ENCODE measurements around the gene RAD50.

RAD50 gene

GRCh38 chr5:132637241-132637640 is 80.5 kb downstream of the RAD50 start:
- DNase-seq = no peak

DNA sequence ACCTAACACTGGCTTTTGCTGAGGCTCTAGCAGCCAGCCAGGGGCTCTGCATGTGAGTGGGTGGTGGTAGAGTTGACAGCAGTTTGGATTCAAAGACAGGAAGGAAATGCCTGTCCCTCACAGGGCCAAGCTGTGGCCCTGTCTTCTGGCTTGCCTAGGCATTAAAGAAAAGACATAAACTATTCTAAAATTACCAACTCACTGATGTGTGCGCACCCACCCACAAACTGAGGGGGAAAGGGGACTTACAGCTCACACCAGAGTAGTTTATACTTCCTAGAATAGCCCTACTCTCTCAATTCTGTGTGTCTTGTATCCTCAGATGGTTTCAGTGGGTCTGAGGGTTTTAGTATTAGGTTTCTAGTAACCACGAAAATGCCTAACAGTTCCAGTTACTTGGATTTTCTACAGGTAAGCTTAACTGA is 82.9 kb downstream of the RAD50 start:
- DNase-seq = no peak

- no peak for DNase-seq
Measured at GRCh38 chr5:132640613-132641012, 83.8 kb downstream of the RAD50 start.

DNA sequence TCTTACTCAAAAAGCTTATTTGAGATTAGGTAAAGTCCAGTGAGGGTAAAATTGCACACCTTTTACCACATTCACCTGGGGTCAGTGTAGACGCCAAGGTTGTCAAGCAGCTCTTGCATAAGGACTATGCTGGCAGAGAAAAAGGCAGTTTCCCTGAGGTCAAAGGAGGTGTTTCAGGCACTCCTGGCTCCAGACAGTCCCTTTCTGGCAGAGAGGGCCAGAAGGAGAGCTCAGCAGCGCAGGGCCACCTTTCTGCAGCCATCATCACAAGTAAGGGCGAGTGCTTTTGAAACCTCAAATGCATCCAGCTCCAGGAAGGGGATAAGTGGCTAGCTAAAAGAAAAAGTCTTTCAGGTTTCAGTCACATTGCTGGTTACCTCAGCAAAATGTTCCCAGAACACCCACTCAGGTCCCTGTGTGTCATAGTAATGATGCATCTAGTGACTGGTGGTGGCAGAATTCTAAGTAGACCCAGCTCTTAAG is 84.5 kb downstream of the RAD50 start:
- DNase-seq = no peak

DNA sequence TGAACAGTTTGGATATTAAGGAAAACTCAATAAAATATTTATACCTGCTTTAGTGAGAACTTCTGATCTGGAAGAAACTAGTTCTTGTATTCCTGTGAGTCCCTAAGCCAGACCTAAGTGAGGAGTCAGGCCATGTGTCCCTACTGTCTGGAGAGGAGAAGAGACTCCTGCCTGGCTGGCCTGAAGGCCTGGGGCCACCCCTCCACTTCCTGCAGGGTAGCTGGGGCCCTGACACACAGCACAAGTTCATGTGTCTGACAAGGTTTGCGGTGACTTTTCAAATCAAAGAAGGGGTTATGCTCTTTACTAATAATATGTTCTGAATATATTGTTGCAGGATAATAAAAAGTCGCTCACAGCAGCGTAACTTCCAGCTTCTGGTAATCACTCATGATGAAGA is 85.1 kb downstream of the RAD50 start:
- no peak for DNase-seq

DNA sequence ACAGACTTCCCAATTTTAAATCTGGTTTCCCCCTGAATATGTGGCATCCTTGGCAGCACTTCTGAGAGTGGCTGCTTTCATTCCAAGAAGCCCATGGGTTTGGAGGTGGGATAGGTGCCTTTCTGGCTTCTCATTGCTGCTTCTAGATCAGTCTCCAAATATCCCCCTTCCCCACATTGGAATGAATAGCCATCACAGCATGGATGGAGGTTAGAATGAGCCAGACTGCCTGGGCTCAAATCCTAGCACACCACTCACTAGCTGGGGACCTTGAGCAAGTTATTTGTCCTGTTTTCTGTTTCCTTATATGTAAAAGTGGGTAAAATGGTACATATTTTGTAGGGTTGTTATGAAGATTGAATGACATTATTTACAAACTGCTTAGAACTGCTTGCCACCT is 87.4 kb downstream of the RAD50 start:
- no peak for DNase-seq

DNA sequence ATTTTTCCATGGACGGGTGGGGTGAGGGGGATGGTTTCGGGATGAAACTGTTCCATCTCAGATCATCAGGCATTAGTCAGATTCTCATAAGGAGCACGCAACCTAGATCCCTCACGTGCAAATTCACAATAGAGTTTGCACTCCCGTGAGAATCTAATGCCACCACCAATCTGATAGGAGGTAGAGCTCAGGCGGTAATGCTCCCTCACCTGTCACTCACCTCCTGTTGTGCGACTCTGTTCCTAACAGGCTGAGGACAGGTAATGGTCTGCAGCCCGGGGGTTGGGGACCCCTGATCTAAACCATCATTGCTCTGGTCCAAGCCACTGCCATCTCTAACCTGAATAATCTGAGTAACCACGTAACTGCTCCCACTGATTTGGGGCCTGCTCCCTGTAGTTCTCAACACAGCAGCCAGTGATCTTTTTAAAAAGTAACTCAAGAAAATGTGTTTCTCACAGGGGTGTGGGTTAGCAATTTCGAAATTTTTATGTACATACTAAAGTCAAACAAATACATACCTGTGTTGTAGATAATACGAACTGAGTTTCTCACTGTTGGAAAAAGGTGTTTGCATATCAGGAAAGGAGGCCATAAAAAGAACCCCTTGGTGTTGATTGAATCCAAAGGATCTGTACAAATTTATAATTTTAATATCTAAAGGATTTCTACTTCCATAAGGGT is 89.9 kb downstream of the RAD50 start:
- DNase-seq = no peak

GRCh38 chr5:132647473-132647872 is 90.7 kb downstream of the RAD50 start:
- DNase-seq = no peak

GRCh38 chr5:132648355-132648754 is 91.6 kb downstream of the RAD50 start:
- no peak for DNase-seq

DNA sequence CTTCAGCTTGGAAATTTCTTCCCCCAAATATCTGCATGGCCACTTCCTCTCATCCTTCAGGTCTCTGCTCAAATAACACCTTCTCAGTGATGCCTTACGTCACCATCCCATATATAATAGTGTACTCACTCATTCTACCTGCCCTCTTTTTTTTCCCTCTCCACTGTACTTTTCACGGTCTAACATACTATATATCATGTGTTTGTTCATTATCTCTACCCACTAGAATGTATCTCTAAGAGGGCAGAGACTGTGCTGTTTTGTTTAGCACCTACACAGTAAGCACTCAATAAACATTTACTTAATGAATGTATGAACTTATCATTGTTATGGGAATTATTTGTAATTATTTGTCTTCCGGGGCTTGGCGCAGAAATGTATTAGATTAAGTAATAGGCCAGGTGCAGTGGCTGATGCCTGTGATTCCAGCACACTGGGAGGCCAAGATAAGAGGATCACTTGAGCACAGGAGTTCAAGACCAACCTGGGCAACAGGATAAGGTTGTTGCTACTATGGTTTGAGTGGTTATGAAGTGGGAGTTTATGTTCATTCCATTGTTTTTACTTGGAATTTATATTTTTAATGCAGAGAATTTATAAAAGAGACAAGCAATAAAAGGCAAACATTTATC is 95.2 kb downstream of the RAD50 start:
- DNase-seq = no peak

DNA sequence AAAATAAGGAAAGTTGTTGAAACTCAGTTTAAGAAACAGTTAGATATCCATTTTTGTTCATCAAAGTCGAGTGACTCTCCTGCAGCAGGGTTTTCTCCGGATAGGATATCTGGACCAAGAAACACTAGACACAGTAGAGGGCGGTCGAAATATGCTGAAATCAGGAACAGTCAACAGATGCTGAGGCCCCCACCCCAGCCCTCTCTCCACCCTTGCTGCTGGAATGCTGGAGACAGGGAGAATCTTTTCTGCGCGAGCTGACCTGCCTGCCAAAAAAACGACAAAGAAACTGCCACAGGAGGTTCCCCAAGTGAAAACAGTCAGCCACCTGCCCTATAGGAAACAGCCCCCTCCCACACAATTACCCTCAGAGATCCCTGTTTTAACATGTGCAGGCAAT is 96.9 kb downstream of the RAD50 start:
- no peak for DNase-seq

DNA sequence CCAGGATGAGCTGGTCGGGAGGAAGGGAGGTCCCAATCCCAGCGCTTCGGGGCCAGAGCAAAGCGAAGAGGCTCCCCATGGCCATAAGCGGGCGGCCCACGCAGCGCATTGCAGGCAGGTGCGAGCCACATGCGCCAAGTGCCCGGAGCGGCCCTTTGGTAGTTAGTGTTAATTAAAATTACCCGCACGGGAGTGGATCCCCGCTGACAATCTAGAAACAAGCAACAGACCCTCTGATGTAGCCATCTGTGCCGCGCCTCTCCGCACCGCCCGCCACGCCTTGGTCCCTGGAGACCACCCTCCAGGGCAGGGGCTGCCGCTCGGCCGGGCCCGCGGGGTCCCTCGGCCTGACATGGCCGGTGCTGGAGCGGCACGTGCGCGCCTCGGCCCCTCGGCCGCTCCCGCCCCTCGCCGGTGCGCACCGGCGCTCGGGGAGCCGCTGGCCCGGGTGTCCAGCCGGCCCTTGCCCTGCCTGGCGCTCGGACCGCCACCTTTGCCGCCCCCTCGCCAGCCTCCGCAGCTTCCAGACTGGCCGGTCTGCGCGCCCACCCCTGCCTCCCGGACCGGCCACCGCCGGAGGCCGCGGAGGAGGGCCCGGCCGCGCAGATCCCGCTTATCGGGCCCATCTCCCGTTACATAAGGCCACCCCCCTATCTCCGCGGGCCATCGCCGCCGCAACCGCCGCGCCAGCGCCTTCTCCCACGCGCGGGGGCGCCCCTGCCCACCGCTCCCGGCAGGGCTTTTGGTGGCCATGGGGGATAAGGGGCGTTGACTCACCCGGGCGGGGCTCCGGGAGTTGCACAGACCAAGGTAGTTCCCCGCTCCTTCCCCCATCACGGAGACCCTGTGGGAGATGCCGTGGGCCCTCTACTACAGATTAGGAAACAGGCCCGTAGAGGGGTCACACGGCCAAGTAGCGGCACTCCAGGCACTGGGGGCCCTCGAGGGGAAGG is 99.3 kb downstream of the RAD50 start:
- DNase-seq = no peak

GRCh38 chr5:132656774-132657355 is 100.1 kb downstream of the RAD50 start:
- no peak for DNase-seq

- no peak for DNase-seq
Measured at GRCh38 chr5:132657676-132658380, 101.1 kb downstream of the RAD50 start, which contains the start of gene IL13. TSS of gene IL13 (plus strand) at chr5:132658173. CDS start at chr5:132658187, 14 bp downstream.

GRCh38 chr5:132658381-132659302 is 101.9 kb downstream of the RAD50 start:
- no peak for DNase-seq

DNA sequence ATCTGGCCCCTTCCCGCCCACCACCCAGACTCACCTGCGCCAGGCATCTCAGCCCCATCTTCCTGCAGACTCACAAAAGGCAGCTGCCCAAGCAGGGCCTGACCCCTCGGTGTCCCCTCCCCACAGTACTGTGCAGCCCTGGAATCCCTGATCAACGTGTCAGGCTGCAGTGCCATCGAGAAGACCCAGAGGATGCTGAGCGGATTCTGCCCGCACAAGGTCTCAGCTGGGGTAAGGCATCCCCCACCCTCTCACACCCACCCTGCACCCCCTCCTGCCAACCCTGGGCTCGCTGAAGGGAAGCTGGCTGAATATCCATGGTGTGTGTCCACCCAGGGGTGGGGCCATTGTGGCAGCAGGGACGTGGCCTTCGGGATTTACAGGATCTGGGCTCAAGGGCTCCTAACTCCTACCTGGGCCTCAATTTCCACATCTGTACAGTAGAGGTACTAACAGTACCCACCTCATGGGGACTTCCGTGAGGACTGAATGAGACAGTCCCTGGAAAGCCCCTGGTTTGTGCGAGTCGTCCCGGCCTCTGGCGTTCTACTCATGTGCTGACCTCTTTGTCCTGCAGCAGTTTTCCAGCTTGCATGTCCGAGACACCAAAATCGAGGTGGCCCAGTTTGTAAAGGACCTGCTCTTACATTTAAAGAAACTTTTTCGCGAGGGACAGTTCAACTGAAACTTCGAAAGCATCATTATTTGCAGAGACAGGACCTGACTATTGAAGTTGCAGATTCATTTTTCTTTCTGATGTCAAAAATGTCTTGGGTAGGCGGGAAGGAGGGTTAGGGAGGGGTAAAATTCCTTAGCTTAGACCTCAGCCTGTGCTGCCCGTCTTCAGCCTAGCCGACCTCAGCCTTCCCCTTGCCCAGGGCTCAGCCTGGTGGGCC is 103.1 kb downstream of the RAD50 start:
- no peak for DNase-seq

- DNase-seq = no peak
Measured at GRCh38 chr5:132661231-132662003, 104.6 kb downstream of the RAD50 start.

DNA sequence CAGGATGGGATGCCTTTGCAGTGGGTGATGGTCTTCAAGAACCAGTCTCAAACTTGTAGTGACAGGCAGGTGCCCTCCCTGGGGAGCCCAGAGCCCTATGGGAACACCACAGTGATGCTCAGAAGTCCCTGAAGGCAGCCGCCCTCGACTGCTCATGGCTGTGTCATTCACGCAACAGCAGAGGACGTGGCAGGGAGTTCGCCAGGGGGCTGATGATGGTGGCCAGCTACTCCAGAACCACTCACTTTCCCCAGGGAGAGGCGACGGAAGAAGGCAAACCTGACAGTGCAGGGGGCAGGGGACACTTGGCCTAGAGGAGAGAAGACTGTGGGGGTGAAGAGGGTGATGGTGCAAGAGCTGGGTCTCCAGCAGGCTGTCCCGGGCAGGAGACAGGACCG is 105.2 kb downstream of the RAD50 start:
- no peak for DNase-seq

Data from NCI-H2081 treated with DMSO at 0.1 percent for 48 hours (cell line).